GM03348 (cell line): ENCODE results near the gene ZNF729.
"Not testable (repeated sequence)": the region's sequence is repeated elsewhere in the genome, so short reads cannot be mapped to it uniquely, and the experiment has no call there.

Source experiments
- DNase-seq: peaks from one replicate; pipeline ENCODE4 v3.0.0; 2012; ENCODE audit warnings: low spot score

Gene ZNF729

GRCh38 chr19:22286151-22286810, at the start of gene ZNF729:
TSS of gene ZNF729 (plus strand) at chr19:22286441. CDS start at chr19:22286526, 85 bp downstream.
- DNase-seq = no peak

GRCh38 chr19:22256856-22257255, 29.4 kb upstream of the ZNF729 start:
- no peak for DNase-seq

- no peak for DNase-seq
Observed at GRCh38 chr19:22257381-22257780, 28.9 kb upstream of the ZNF729 start.

- DNase-seq = no peak
Observed at GRCh38 chr19:22257916-22258315, 28.3 kb upstream of the ZNF729 start.

GRCh38 chr19:22260499-22260898, 25.7 kb upstream of the ZNF729 start:
- no peak for DNase-seq

GRCh38 chr19:22261596-22261995, 24.6 kb upstream of the ZNF729 start:
- DNase-seq = no peak

- no peak for DNase-seq
Observed at GRCh38 chr19:22263121-22263520, 23.1 kb upstream of the ZNF729 start.

GRCh38 chr19:22321554-22321953, 35.3 kb downstream of the ZNF729 start:
- not testable (repeated sequence) for DNase-seq

GRCh38 chr19:22326219-22326618, 40.0 kb downstream of the ZNF729 start:
- DNase-seq = no peak

- no peak for DNase-seq
Observed at GRCh38 chr19:22327321-22327720, 41.1 kb downstream of the ZNF729 start.

- no peak for DNase-seq
Observed at GRCh38 chr19:22331521-22331920, 45.3 kb downstream of the ZNF729 start.

- DNase-seq = no peak
Observed at GRCh38 chr19:22332924-22333323, 46.7 kb downstream of the ZNF729 start.

- no peak for DNase-seq
Observed at GRCh38 chr19:22335716-22336115, 49.5 kb downstream of the ZNF729 start.

GRCh38 chr19:22354665-22355064, 68.4 kb downstream of the ZNF729 start:
- DNase-seq = no peak
